SH-SY5Y (cell line): ENCODE data around the gene MARS1.

ENCODE experiments used
- GATA2 ChIP-seq: IDR thresholded peaks from 2 replicates; pipeline ENCODE4 v1.6.1; 2011; ENCODE audit warnings: mild to moderate bottlenecking, low read depth, low read length
- GATA3 ChIP-seq: IDR thresholded peaks from 2 replicates; pipeline ENCODE4 v1.6.1; 2011; ENCODE audit warnings: low read depth, mild to moderate bottlenecking, low read length, moderate library complexity

MARS1 gene

DNA sequence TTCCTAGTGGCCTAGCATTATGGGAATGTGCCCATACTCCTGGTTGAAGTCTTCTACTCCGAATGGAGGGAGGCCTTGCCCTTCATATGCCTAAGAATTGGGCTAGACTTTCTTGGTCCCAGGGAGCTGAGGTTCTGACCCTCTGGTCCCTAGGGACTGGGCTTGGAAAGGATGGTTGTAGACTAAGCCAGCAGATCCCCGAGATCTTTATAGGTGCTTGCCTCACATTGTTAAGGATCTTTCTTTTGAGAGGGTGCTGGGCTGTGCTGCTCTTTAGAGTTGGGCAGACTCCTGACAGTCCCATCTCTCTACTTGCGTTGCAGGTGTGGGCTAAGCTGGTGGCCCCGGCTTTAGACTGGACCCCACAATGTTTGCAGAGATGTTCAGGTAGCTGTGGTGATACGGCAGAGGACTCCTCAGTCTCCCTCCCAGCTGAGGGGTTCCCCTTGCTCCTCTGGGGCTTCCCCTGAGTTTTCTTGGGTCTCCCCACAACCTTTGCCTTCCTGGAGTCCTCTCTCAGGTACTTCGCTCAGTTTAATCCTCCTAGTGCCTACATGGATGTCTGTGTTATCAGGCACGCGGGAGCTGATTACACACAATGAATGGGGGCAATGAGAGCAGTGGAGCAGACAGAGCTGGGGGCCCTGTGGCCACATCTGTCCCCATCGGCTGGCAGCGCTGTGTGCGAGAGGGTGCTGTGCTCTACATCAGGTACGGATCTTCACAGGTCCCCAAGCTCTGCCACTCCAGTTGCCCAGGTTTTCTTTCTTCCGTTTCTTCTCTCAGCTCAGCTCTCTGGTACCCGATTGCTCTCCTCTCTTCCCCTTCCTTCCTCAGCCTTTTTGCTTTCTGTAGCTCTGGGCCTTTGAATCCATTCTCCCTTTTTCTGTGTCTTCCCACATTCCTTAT lies 36.1 kb downstream of the MARS1 start:
- TF ChIP-seq GATA3 (no peak), GATA2 (no peak)

DNA sequence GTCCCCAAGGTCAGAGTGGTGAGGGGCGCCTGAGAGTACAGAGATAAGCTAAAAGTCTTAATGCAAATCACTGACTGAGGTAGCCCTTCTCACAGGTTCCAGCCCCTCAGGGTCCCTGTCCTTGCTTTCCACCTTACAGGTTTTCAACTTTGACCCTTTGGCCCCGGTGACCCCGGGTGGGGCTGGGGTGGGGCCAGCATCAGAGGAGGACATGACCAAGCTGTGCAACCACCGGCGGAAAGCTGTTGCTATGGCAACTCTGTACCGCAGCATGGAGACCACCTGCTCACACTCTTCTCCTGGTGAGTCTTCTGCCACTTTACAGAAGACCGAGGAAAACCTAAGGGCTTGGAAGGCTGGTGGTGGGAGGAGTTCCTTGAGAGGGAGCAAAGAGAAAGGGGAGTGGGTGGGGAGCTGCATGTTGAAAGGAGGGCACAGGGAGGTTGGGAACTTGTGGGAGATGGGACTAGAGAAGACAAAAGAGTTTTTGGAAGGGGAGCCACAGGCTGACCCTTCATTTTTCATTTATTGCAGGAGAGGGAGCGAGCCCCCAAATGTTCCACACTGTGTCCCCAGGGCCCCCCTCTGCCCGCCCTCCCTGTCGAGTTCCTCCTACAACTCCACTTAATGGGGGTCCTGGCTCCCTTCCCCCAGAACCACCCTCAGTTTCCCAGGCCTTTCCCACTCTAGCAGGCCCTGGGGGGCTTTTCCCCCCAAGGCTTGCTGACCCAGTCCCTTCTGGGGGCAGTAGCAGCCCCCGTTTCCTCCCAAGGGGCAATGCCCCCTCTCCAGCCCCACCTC lies 37.1 kb downstream of the MARS1 start:
- TF ChIP-seq GATA3 (no peak), GATA2 (no peak)

- no peak for TF ChIP-seq GATA2
- TF ChIP-seq GATA3, result no peak
Observed at GRCh38 chr12:57525615-57526383, 37.9 kb downstream of the MARS1 start.

DNA sequence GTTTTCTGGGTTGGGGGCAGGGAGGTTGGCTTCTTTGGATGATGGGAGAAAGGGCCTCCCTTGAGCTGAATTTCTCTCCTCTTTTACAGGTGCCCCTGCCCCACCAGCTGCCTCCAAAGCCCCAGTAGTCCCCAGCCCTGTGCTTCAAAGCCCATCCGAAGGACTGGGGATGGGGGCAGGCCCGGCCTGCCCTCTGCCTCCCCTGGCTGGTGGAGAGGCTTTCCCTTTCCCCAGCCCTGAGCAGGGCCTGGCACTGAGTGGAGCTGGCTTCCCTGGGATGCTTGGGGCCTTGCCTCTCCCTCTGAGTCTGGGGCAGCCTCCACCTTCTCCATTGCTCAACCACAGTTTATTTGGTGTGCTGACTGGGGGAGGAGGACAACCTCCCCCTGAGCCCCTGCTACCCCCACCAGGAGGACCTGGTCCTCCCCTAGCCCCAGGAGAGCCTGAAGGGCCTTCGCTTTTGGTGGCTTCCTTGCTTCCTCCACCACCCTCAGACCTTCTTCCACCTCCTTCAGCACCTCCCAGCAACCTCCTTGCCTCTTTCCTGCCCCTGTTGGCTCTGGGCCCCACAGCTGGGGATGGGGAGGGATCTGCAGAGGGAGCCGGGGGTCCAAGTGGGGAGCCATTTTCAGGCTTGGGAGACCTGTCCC lies 38.7 kb downstream of the MARS1 start:
- TF ChIP-seq GATA3 (no peak), GATA2 (no peak)

DNA sequence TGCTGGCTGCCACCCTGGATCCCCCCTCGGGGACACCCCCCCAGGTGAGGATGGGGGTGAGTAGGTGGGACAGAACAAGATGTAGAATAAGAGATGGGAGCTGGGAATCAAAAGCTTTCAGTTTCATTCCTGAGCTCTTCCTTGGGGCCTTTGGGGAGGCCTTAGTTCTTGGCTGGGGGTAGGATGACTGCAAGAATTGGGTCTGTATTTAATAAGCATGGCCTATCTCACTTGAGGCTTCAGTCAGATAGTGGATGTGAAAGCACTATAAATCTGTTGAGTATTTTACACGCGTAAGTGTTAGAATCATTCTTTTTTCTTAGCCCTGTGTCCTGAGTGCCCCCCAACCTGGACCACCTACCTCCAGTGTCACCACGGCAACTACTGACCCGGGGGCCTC lies 39.3 kb downstream of the MARS1 start:
- TF ChIP-seq GATA2, result no peak
- no peak for TF ChIP-seq GATA3

DNA sequence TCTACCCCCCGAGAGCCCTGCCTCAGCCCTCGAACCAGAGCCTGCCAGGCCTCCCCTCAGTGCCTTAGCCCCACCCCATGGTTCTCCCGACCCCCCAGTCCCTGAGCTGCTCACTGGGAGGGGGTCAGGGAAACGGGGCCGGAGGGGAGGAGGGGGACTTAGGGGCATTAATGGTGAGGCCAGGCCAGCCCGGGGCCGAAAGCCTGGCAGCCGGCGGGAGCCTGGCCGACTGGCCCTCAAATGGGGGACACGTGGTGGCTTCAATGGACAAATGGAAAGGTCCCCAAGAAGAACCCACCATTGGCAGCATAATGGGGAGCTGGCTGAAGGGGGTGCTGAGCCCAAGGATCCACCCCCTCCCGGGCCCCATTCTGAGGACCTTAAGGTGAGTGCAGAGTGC lies 40.3 kb downstream of the MARS1 start:
- TF ChIP-seq GATA2, result no peak
- no peak for TF ChIP-seq GATA3

DNA sequence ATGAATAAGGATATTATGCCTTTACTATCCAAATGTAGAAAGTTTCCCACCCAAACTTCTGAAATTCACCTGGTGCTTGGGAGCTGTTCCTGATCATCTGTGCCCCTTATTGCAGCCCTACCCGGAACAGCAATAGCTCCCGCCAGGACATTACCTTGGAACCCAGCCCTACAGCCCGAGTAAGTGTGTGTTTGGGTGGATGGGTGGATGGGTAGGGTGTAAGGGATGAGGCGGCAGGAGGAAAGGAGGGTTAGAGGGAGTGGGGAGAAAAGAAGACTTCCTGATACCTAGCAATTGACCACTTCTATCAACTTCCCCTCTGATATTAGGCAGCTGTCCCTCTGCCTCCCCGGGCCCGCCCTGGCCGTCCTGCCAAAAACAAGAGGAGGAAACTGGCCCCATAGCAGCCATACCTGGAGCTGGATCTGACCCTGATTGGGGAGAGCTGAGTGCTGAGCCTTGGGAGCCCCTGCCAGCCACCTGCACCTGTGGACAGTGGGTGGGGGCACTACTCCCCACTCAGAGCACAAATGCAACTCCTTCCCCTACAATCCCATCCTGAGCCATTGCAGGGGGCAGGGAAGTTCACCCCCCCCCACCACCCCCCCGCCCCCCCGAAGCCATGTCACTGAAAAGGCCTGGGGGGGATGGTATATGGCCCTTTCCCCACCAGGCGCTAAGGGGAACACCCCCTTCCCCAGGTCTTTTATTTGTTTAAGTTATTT lies 41.1 kb downstream of the MARS1 start:
- TF ChIP-seq GATA3 (no peak), GATA2 (no peak)

- TF ChIP-seq GATA2 (no peak), GATA3 (no peak)
Observed at GRCh38 chr12:57529831-57530230, 42.0 kb downstream of the MARS1 start.

DNA sequence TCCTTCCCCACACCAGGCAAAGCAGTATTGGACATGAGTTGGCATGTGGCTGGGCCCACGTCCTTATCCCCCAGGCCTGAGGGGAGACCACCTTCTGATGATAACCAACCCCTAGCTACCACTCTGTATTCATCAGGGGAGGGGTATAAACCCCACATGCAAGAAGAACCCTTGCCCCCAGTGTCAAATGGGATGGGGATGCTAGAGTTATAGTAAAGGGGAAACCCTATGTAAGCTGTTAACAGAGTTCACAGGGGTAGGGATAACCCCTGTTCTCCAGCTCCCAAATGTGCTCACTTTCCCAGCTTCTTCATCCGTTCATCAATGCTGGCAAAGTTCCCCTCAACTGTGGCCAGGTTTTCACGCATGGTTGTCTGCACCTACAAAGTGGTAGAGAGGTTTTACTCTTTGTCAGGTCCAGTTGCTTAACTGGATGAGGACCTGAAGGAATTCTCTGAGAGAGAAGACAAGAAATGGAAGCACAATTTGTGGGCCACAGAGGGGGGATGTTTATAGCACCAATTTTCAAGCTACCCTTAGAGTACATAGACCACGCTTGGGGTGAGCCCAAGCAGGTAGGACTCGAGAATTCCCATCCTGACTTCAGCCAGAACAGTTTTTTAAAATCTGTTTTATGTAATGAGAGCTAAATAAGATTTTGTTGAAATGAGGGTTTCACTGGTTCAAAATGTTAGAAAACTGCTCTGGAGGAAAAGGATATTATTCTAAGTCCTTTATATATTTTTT lies 42.7 kb downstream of the MARS1 start:
- no peak for TF ChIP-seq GATA3

DNA sequence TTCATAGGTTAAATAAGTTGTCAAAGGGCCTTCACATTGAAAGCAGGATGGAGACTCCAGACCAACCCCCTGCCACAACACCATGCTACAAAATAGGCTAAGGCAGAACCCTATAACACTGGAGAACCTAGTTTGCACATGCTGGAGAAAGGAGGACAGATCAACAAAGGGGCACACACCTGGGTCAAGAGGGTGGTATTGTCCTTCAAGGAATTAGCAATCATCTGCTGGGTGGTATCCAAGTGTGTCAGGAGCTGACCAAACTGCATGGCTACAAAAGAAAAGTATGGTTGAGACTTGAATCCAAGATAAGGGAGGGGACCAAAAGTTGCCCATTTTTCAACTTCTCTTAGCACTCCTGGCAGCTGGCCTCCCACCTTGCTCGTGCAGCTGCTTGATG lies 44.0 kb downstream of the MARS1 start:
- TF ChIP-seq GATA3, result no peak
- TF ChIP-seq GATA2, result no peak

GRCh38 chr12:57533108-57533507 lies 45.2 kb downstream of the MARS1 start:
- no peak for TF ChIP-seq GATA2
- no peak for TF ChIP-seq GATA3

DNA sequence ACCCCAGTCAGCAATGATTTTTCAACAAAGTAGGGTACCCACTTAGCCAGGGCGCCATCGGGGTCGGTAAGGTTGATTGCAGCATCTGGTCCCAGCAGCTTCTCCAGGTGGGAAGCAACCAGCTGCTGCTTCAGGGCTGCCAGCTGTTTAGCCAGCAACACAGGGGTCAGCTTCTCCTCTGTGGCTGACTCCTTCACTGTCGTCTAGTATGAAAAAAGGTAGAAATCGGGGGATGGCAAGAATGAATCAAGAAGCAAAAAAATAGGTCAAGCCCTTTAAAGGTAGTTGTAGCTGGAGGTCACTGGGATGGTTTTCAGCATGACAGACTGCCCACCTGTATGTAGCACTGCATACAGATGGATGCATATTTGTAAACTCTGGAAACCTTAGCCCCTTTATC lies 46.4 kb downstream of the MARS1 start:
- TF ChIP-seq GATA3 (no peak), GATA2 (no peak)
